ENCODE results near the gene IFI6.
"Not testable (repeated sequence)": the region's sequence is repeated elsewhere in the genome, so short reads cannot be mapped to it uniquely, and the experiment has no call there.

The IFI6 gene

DNA sequence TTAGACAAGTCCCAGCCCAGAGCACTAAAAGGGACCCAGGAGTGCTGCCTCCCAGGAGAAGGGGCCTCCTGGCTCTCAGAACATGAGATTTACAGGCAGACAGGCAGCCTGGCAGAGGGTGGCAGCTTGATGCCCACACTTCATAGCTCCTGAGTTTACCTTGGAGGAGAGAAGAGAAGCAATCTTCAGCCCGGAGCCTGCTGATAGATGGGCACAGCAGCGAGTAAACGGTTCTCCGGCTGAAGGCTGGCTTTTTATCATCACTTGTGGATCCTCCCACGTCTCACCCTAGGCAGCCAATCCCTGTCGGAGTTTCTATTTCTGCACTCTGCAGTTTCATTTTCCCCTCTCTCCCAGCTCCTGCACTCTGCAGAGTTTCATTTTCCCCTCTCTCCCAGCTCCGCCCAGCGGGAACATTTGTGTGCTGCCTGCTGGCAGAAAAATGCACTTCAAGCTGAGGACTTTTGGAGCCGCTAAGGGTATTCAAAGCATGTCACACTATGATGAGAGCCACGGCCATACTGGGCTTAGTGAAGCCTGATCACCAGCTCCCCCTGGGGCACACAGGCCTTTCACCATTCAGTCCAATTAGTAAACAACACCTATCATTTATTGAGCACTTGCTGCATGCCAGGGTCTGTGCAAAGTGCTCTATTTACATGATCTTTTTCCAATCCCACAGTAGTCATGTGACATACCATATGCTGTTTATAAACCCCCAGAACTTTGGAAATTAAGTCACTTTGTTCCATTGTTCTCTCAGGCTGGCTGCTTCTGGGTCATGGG lies at the start of gene IFI6:
IFI6 (minus strand) TSS at position 229 of the 786 bp plus-strand sequence. CDS start 2,878 bp downstream, outside the sequence.
- DNase-seq (ENCODE audit: low read depth), result peak; percentile 94

GRCh38 chr1:27719286-27720251 lies 47.6 kb upstream of the IFI6 start:
- no peak for DNase-seq (ENCODE audit: low read depth)

GRCh38 chr1:27716262-27716895 lies 44.4 kb upstream of the IFI6 start:
- no peak for DNase-seq (ENCODE audit: low read depth)

DNA sequence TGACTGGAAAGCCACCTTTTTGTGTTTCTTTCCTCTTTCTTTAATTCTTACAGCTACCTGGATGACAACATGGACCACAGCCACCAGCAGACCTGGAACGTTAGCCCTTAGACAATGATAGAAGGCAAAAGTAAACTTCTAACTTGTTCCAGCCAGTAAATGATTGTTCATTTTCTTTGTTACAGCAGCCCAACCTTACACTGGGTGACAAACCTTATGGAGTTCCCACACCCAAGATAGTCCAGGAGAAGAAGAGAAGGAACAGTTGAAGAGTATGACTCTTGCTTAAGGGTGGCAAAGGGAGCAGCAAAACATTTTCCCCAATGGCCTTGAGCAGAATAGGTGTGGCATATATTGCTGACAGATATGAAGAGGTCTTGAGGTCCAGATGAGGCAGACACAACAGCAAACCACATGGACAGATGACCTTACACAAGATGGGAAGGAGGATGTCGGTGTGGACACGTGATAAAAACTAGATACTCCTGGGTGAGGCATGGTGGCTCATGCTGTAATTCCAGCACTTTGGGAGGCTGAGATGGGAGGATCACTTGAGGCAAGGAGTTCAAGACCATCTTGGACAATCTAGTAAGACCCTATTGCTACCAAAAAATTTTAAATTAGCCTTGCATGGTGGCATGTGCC lies 42.0 kb upstream of the IFI6 start:
- no peak for DNase-seq (ENCODE audit: low read depth)

DNA sequence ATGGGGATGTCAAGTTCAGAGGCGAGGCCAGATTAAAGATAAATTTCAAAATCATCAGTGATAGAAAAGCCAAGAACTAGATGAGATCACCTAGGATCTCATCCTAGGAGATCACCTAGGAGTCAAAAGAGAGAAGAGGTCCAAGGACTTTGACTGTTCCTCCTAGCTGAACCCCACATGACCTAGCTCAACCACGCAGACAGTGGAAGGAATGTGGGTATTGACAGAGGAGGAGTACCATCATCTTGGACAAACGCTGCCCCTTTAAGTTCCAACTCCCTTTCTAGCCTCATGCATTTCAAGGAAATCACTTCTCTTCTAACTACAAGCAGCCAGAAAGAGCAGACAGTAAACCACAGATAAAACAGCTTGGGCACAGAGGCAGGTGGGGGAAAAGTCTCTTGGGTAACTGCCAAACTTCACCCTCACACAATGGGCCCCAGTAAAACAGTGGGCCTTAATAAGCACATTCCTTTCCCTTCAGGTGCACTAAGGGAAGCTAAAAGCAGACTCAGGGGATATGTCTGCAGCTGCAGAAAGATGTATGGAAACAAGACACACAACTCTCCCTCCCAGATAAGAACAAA lies 41.2 kb upstream of the IFI6 start:
- DNase-seq (ENCODE audit: low read depth), result no peak

- no peak for DNase-seq (ENCODE audit: low read depth)
These were observed 38.6 kb upstream of the IFI6 start for GRCh38 chr1:27710574-27710973.

GRCh38 chr1:27705545-27705944 lies 33.6 kb upstream of the IFI6 start:
- DNase-seq (ENCODE audit: low read depth), result no peak

GRCh38 chr1:27704958-27705357 lies 33.0 kb upstream of the IFI6 start:
- no peak for DNase-seq (ENCODE audit: low read depth)

DNA sequence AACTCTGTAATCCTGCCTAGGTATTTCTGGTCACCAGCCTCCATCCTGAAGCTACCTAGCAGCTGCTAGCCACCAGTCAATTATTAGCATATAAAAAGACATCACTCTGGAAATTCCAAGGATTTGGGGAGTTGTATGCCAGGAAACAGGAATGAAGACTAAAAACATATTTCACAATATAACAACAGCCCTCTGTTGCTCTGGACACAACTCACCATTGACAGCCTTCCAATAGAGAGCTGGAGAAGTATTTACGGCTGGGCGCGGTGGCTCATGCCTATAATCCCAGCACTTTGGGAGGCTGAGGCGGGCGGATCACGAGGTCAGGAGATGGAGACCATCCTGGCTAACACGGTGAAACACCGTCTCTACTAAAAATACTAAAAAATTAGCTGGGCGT lies 24.8 kb upstream of the IFI6 start:
- DNase-seq (ENCODE audit: low read depth), result not testable (repeated sequence)

GRCh38 chr1:27690183-27690582 lies 18.2 kb upstream of the IFI6 start:
- no peak for DNase-seq (ENCODE audit: low read depth)

DNA sequence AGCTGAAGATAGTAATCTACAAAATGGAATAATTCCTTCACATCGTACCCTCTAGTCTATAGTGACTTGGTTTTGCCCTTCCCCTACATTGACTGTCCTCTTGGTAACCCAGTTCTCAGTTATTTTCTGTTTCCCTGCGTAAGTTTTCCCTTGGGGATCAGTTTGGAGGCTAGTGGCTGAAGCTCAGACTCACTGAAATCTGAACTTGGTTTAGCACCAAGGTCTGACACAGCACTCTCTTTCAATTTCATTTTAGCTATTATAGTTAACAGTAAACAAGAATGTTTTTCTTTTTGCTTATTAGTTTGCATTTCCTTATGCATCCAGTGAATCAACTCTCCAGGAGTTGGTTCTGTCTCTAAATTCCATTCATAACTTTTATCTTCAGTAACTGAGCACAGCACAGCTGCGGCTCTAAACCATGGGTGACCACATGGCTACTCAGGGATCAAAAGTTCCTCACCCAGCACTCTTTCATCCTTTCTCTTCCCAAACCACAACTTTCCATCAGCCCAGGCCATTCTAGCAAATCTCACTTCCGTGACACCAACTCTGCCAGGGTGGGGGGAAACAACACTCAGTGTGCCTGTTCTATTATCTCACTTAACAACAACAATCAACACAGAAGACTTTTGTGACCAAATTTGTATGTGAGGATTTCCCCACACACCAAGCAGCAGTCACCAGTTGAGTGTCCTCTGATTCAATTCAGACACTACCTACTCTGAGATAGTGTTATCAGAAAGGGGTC lies 17.6 kb upstream of the IFI6 start:
- DNase-seq (ENCODE audit: low read depth), result peak; percentile 56

- DNase-seq (ENCODE audit: low read depth), result no peak
These were observed 15.9 kb upstream of the IFI6 start for GRCh38 chr1:27687906-27688305.

GRCh38 chr1:27686223-27686990 lies 14.4 kb upstream of the IFI6 start:
- DNase-seq (ENCODE audit: low read depth), result no peak

GRCh38 chr1:27684176-27684575 lies 12.2 kb upstream of the IFI6 start:
- DNase-seq (ENCODE audit: low read depth), result no peak

GRCh38 chr1:27682351-27682944 lies 10.5 kb upstream of the IFI6 start:
- no peak for DNase-seq (ENCODE audit: low read depth)

DNA sequence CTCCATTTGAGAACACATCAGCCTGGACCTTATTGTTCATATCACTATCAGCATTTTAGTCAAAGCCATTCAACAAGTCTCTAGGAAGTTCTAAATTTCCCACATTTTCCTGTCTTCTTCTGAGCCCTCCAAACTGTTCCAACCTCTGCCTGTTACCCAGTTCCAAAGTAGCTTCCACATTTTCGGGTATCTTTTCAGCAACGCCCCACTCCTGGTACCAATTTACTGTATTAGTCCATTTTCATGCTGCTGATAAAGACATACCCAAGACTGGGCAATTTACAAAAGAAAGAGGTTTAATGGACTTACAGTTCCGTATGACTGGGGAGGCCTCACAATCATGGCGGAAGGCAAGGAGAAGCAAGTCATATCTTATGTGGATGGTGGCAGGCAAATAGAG lies 9.6 kb upstream of the IFI6 start:
- DNase-seq (ENCODE audit: low read depth), result not testable (repeated sequence)

DNA sequence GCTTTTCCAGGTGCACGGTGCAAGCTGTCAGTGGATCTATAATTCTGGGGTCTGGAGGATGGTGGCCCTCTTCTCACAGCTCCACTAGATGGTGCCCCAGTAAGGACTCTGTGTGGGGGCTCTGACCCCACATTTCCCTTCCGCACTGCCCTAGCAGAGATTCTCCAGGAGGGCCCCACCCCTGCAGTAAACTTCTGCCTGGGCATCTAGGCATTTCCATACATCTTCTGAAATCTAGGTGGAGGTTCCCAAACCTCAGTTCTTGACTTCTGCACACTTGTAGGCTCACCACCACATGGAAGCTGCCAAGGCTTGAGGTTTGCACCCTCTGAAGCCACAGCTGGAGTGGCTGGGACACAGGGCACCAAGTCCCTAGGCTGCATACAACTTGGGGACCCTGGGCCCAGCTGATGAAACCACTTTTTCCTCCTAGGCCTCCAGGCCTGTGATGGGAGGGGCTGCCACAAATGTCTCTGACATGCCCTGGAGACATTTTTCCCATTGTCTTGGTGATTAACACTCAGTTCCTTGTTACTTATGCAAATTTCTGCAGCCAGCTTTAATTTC lies 8.3 kb upstream of the IFI6 start:
- DNase-seq (ENCODE audit: low read depth), result not testable (repeated sequence)

DNA sequence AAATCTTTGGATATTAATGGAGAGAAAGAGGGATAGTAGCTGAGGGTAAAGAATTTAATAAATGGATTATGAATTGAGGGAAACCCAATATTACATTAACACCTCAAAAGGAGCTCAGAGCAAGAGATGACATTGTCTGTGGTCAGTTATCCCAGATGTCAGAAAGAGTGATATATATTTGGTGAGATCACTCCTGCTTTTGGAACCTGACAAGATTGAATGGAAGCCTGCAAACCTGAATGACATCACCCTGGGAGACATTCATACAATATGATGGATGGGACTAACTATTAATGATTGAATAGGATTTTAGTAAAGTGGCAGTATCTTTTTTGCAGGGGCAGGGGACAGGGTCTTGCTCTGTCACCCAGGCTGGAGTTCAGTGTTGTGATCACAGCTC lies 6.8 kb upstream of the IFI6 start:
- no peak for DNase-seq (ENCODE audit: low read depth)

DNA sequence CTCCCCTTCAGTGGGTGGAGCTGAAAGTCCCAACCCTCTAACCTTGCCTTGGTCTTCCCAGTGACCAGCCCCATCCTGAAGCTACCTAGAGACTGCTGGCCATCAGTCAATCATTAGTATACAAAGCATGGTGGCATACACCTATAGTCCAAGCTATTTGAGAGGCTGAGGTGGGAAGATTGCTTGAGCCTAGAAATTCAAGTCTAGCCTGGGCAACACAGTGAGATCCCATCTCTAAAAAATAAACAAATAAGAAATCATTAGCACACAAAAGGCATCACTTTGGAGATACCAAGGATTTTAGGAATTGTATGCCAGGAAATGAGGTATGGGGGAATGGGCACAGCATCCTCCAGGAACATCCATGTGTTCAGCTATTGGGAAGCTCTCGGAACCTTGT lies 4.4 kb upstream of the IFI6 start:
- no peak for DNase-seq (ENCODE audit: low read depth)
